SIG-M5 treated with dmso at 0.1 percent for 504 hours (cell line): ENCODE results near the gene LAYN.
A peak's percentile ranks its signal among the peaks of the same experiment; 100 is the strongest.

Experiments used
- DNase-seq: peaks from one replicate; lab custom pipeline; 2025; ENCODE audit not compliant: unreplicated experiment; lab: John Stamatoyannopoulos, UW

Gene LAYN

GRCh38 chr11:111530091-111530490 is 10.4 kb upstream of the LAYN start:
- peak; percentile 34 for DNase-seq

- DNase-seq: no peak
These were observed 9.4 kb upstream of the LAYN start for GRCh38 chr11:111531136-111531535.

GRCh38 chr11:111531687-111532364 is 8.7 kb upstream of the LAYN start:
- DNase-seq: peak; percentile 83

- DNase-seq: peak; percentile 16
These were observed 8.2 kb upstream of the LAYN start for GRCh38 chr11:111532365-111532709.

- DNase-seq: no peak
These were observed 5.2 kb upstream of the LAYN start for GRCh38 chr11:111535281-111535680.

- no peak for DNase-seq
These were observed 3.1 kb upstream of the LAYN start for GRCh38 chr11:111537336-111537860.

- no peak for DNase-seq
These were observed 2.0 kb upstream of the LAYN start for GRCh38 chr11:111538407-111539114.

- DNase-seq: no peak
These were observed 950 bp upstream of the LAYN start for GRCh38 chr11:111539426-111540113.

- no peak for DNase-seq
These were observed 375 bp downstream of the LAYN start for GRCh38 chr11:111540937-111541253.

- no peak for DNase-seq
These were observed 938 bp downstream of the LAYN start for GRCh38 chr11:111541254-111542061.

- DNase-seq: no peak
These were observed 2.2 kb downstream of the LAYN start for GRCh38 chr11:111542606-111543275.

- no peak for DNase-seq
These were observed 8.0 kb downstream of the LAYN start for GRCh38 chr11:111548525-111548924.

GRCh38 chr11:111549196-111549868 is 8.8 kb downstream of the LAYN start:
- DNase-seq: no peak

- DNase-seq: no peak
These were observed 9.3 kb downstream of the LAYN start for GRCh38 chr11:111549869-111550203.

- DNase-seq: no peak
These were observed 9.7 kb downstream of the LAYN start for GRCh38 chr11:111550258-111550657.

- DNase-seq: no peak
These were observed 14.0 kb downstream of the LAYN start for GRCh38 chr11:111554532-111554931.

GRCh38 chr11:111555255-111555654 is 14.7 kb downstream of the LAYN start:
- no peak for DNase-seq

- no peak for DNase-seq
These were observed 17.0 kb downstream of the LAYN start for GRCh38 chr11:111557425-111558111.

- no peak for DNase-seq
These were observed 19.4 kb downstream of the LAYN start for GRCh38 chr11:111559800-111560464.
